ENCODE data around the gene GOLT1A.

GRCh38 chr1:204199579-204199978 lies 14.2 kb downstream of the GOLT1A start:
- no peak for TF ChIP-seq POLR2A (IDR thresholded peaks at IDR 0.05)
- TF ChIP-seq CTCF (IDR thresholded peaks at IDR 0.05), result no peak
